IMR-90 (cell line): ENCODE data around the gene NXPH2. TPM values are rescaled to one million over a fixed set of nuclear protein-coding genes. Genes with fewer than 3 reads are reported as not detected.

Source experiments
- ATAC-seq: fragments of 200-7000 bp; cut with Tn5 transposase; 2 replicates; pipeline ENCODE4 v1.9.1; 2020; ENCODE audit warnings: low read depth, mild to moderate bottlenecking, moderate library complexity
- BruUV-seq: library from RNA; stranded (reverse); fragments of 400-500 nt; replicated peaks from 2 replicates; lab custom pipeline; 2021; lab: Mats Ljungman, UMichigan
- CTCF ChIA-PET: fragments of 300-600 bp; formaldehyde crosslinking; extraction: SDS; loops from one replicate; lab custom pipeline; 2021; ENCODE audit warnings: antibody characterized with exemption; lab: Yijun Ruan, JAX
- POLR2A ChIA-PET: fragments of 300-600 bp; sonication (Branson Sonifier 250); formaldehyde crosslinking; loops from one replicate; lab custom pipeline; 2022; ENCODE audit warnings: antibody characterized with exemption; ENCODE audit not compliant: unreplicated experiment; lab: Charles Lee
- DNase-seq: peaks from one replicate; pipeline ENCODE4 v3.0.0; 2013
- H2AFZ ChIP-seq: replicated peaks from 2 replicates; pipeline ENCODE3; 2013; ENCODE audit warnings: low read length, mild to moderate bottlenecking; ENCODE audit not compliant: poor library complexity
- H2AK5ac ChIP-seq: 2 replicates; pipeline ENCODE4 v1.6.1; 2013; ENCODE audit warnings: low read depth, low read length, inconsistent platforms
- H2AK9ac ChIP-seq: replicated peaks from 2 replicates; pipeline ENCODE3; 2013; ENCODE audit warnings: mild to moderate bottlenecking, low read depth, low read length, moderate library complexity; ENCODE audit not compliant: poor library complexity
- H2BK120ac ChIP-seq: 2 replicates; pipeline ENCODE4 v1.6.1; 2013; ENCODE audit warnings: low read depth, low read length, inconsistent platforms
- H2BK15ac ChIP-seq: 3 replicates; pipeline ENCODE4 v1.6.1; 2013; ENCODE audit warnings: low read depth, low read length, inconsistent platforms
- H2BK20ac ChIP-seq: 2 replicates; pipeline ENCODE4 v1.6.1; 2013; ENCODE audit warnings: low read depth, mild to moderate bottlenecking, inconsistent platforms, low read length, moderate library complexity
- H2BK5ac ChIP-seq: 2 replicates; pipeline ENCODE4 v1.6.1; 2013; ENCODE audit warnings: mild to moderate bottlenecking, low read depth, low read length, inconsistent platforms; ENCODE audit not compliant: poor library complexity, severe bottlenecking
- H3K14ac ChIP-seq: replicated peaks from 2 replicates; pipeline ENCODE4 v1.6.1; 2013; ENCODE audit warnings: low read depth, low read length, inconsistent platforms
- H3K18ac ChIP-seq: 2 replicates; pipeline ENCODE4 v1.6.1; 2013; ENCODE audit warnings: low read depth, low read length, control low read depth
- H3K23ac ChIP-seq: 2 replicates; pipeline ENCODE4 v1.6.1; 2013; ENCODE audit warnings: low read depth, low read length, inconsistent platforms
- H3K27ac ChIP-seq: 2 replicates; pipeline ENCODE4 v1.5.1; 2013; ENCODE audit warnings: mild to moderate bottlenecking, control low read depth, low read length; ENCODE audit not compliant: insufficient read depth
- H3K27me3 ChIP-seq: 2 replicates; pipeline ENCODE4 v1.6.1; 2013; ENCODE audit warnings: low read length; ENCODE audit not compliant: control insufficient read depth, insufficient read depth
- H3K36me3 ChIP-seq: 2 replicates; pipeline ENCODE4 v1.6.1; 2013; ENCODE audit warnings: low read length, mixed read lengths; ENCODE audit not compliant: control insufficient read depth, insufficient read depth
- H3K4ac ChIP-seq: 2 replicates; pipeline ENCODE4 v1.6.1; 2013; ENCODE audit warnings: low read depth, low read length, inconsistent platforms
- H3K4me1 ChIP-seq: 2 replicates; pipeline ENCODE4 v1.6.1; 2013; ENCODE audit warnings: low read length, mixed read lengths; ENCODE audit not compliant: control insufficient read depth, insufficient read depth
- H3K4me2 ChIP-seq: 2 replicates; pipeline ENCODE4 v1.6.1; 2013; ENCODE audit warnings: low read depth, mild to moderate bottlenecking, control low read depth, low read length, moderate library complexity
- H3K4me3 ChIP-seq: 2 replicates; pipeline ENCODE4 v1.5.1; 2013; ENCODE audit warnings: low read depth, mild to moderate bottlenecking, control low read depth, low read length, moderate library complexity; ENCODE audit not compliant: insufficient read depth
- H3K56ac ChIP-seq: 2 replicates; pipeline ENCODE4 v1.6.1; 2013; ENCODE audit warnings: low read length, inconsistent platforms; ENCODE audit not compliant: insufficient read depth; ENCODE audit errors: extremely low read depth
- H3K79me1 ChIP-seq, 2 experiments: 2 replicates each; pipeline ENCODE4 v1.6.1; 2013; ENCODE audit warnings: low read length in 2 of 2, inconsistent platforms in 1 of 2, low read depth in 1 of 2
- H3K9ac ChIP-seq: 2 replicates; pipeline ENCODE4 v1.6.1; 2013; ENCODE audit warnings: low read depth, low read length, control low read depth
- H3K9me1 ChIP-seq: 2 replicates; pipeline ENCODE4 v1.6.1; 2013; ENCODE audit warnings: low read length, inconsistent platforms; ENCODE audit not compliant: insufficient read depth
- H3K9me3 ChIP-seq: 2 replicates; pipeline ENCODE4 v1.6.1; 2013; ENCODE audit warnings: low read length; ENCODE audit not compliant: control insufficient read depth, insufficient read depth
- H4K20me1 ChIP-seq: 2 replicates; pipeline ENCODE4 v1.6.1; 2013; ENCODE audit warnings: low read length, inconsistent platforms; ENCODE audit not compliant: insufficient read depth
- H4K5ac ChIP-seq: 2 replicates; pipeline ENCODE4 v1.6.1; 2013; ENCODE audit warnings: mild to moderate bottlenecking, low read depth, low read length, control low read depth
- H4K8ac ChIP-seq, 2 experiments: 2 replicates each; pipeline ENCODE4 v1.6.1; 2013; ENCODE audit warnings: low read depth in 2 of 2, low read length in 2 of 2, control low read depth in 1 of 2, inconsistent platforms in 1 of 2
- H4K91ac ChIP-seq: 2 replicates; pipeline ENCODE4 v1.6.1; 2013; ENCODE audit warnings: low read depth, low read length, inconsistent platforms; ENCODE audit not compliant: insufficient read depth
- MXI1 ChIP-seq: IDR thresholded peaks from 2 replicates; pipeline ENCODE4 v1.6.1; 2012; ENCODE audit warnings: low read depth, mild to moderate bottlenecking, low read length, moderate library complexity, borderline replicate concordance
- WGBS, 2 experiments: methylation state at CpG; one replicate each; pipeline versions ENCODE4 v1.1.5 to v1.1.7; 2013; ENCODE audit warnings: missing lambda C conversion rate in 2 of 2; ENCODE audit not compliant: insufficient read length in 1 of 2; ENCODE audit errors: extremely low coverage in 2 of 2; 5-methylcytosine and 5-hydroxymethylcytosine counted together
- dilution Hi-C: fragments of 300-500 bp; cut with HindIII; formaldehyde crosslinking; loops from one replicate; pipeline ENCODE4 v1.14.3; 2018; ENCODE audit warnings: low sequenced_read_pairs; ENCODE audit not compliant: unreplicated experiment
- in situ Hi-C: fragments of 300-500 bp; cut with MboI; formaldehyde crosslinking; loops from 3 replicates; pipeline ENCODE4 v1.14.3; 2019; ENCODE audit warnings: low sequenced_read_pairs, inconsistent platforms, mixed read lengths
- intact Hi-C: fragments of 100-400 bp; cut with micrococcal nuclease; formaldehyde crosslinking; loops from 2 replicates; pipeline ENCODE4 v1.10.0; 2022
- polyA plus RNA-seq, 3 experiments: library from polyadenylated mRNA; depleted of rRNA; stranded (reverse); fragments of >200 nt; gene quantifications; 2 replicates each; pipeline ENCODE4 v1.2.3, GENCODE V29; 2012; ENCODE audit warnings: low replicate concordance in 1 of 3
- total RNA-seq: library from RNA; depleted of rRNA; stranded (reverse); fragments of >200 nt; gene quantifications from 2 replicates; pipeline ENCODE4 v1.2.3, GENCODE V29; 2012

Gene NXPH2
- total and polyA plus RNA-seq, 2 of the 4 experiments (the other 2 are of a cell fraction), result not detected

GRCh38 chr2:138665937-138666336 lies 114.3 kb downstream of the NXPH2 start:
- Histone ChIP-seq H2AK9ac (no peak overlapping the region), H2AFZ (no peak overlapping the region), H3K36me3 (no peaks in the 10 kb centered on the region), H3K4me1 (no peaks in the 10 kb centered on the region), H3K14ac (no peak overlapping the region), H4K8ac (no peak overlapping the region), H2AK5ac (no peak overlapping the region), H2BK15ac (no peak overlapping the region), H3K18ac (no peak overlapping the region), H3K9ac (no peak overlapping the region), H2BK20ac (no peak overlapping the region), H3K79me1 (no peaks in the 10 kb centered on the region), H4K20me1 (no peaks in the 10 kb centered on the region), H3K27ac (no peak overlapping the region), H3K4me3 (no peak overlapping the region), H3K56ac (no peak overlapping the region), H2BK120ac (no peak overlapping the region), H2BK5ac (no peak overlapping the region), H3K9me3 (no peaks in the 10 kb centered on the region), H3K23ac (no peak overlapping the region), H3K9me1 (no peaks in the 10 kb centered on the region), H3K27me3 (no peaks in the 10 kb centered on the region), H3K4me2 (no peak overlapping the region), H4K5ac (no peak overlapping the region), H4K91ac (no peak overlapping the region), H3K4ac (no peak overlapping the region)
- BruUV-seq, result no TSS peak
- no peak for ATAC-seq
- dilution Hi-C loops, result no loop called here
- in situ Hi-C loops, result no loop called here
- no CpG with 5 or more reads among the region's 2 CpGs for WGBS, 2 experiments
- ChIA-PET CTCF (no interaction called here), POLR2A (no interaction called here)
- DNase-seq, result no peak
- intact Hi-C loops, result no loop called here
- TF ChIP-seq MXI1, result no peak
